Epithelial cell of esophagus (primary cell): Measurements from ENCODE around the gene ASF1A.
A peak's percentile ranks its signal among the peaks of the same experiment; 100 is the strongest.

Experiments used
- DNase-seq: peaks from one replicate; pipeline ENCODE4 v3.0.0; 2010; ENCODE audit warnings: low read depth
- H3K4me3 ChIP-seq: 2 replicates; pipeline ENCODE4 v1.5.1; 2011; ENCODE audit warnings: mild to moderate bottlenecking, low read length, control low read depth
- TF ChIP-seq, protein P1 (sequence below): IDR thresholded peaks from 2 replicates; pipeline ENCODE4 v1.5.1; 2011; ENCODE audit warnings: low read depth, mild to moderate bottlenecking, low read length, control low read depth, inconsistent platforms; ENCODE audit not compliant: insufficient read depth; ENCODE audit errors: missing control alignments

ASF1A gene

DNA sequence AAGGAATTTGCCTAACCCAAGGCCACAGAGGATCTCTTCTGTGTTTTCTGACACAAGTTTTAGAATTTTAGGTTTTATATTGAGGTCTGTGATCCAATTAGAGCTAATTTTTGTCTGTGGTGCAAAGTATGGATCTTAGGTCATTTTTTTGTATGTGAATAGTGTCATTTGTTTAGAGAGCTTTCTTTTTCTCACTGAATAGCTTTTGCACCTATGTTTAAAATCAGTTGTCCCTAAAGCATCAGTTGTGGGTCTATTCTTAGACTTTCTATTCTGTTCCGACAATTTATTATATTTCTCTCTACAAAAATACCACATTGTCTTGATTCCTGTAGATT lies 41.3 kb downstream of the ASF1A start:
- peak overlapping the region; percentile 79 for H3K4me3 ChIP-seq
- no peak for DNase-seq
- TF ChIP-seq, protein P1, sequence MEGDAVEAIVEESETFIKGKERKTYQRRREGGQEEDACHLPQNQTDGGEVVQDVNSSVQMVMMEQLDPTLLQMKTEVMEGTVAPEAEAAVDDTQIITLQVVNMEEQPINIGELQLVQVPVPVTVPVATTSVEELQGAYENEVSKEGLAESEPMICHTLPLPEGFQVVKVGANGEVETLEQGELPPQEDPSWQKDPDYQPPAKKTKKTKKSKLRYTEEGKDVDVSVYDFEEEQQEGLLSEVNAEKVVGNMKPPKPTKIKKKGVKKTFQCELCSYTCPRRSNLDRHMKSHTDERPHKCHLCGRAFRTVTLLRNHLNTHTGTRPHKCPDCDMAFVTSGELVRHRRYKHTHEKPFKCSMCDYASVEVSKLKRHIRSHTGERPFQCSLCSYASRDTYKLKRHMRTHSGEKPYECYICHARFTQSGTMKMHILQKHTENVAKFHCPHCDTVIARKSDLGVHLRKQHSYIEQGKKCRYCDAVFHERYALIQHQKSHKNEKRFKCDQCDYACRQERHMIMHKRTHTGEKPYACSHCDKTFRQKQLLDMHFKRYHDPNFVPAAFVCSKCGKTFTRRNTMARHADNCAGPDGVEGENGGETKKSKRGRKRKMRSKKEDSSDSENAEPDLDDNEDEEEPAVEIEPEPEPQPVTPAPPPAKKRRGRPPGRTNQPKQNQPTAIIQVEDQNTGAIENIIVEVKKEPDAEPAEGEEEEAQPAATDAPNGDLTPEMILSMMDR = no peak

DNA sequence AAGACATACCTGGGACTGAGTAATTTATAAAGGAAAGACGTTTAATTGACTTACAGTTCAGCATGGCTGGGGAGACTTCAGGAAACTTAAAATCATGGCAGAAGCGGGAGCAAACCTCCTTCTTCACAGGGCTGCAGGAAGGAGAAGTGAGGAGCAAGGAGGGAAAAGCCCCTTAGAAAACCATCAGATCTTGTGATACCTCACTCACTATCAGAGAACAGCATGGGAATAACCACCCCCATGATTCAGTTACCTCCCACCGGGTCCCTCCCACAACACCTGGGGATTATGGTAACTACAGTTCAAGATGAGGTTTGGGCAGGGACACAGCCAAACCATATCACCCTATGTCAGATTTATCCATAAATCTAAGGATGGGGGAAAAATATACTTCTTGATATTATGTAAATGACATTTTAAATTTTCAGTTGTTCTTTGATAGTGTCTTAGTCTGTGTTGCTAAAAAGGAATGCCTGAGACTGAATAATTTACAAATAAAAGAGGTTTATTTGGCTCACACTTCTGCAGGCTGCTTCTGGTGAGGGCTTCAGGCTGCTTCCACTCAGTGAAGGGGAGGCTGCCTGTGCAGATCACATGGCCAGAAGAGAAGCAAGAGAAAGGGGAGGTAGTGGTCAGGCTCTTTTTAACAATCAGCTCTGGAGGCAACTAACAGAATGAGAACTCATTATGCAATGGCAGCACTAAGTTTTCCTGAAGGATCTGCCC lies 42.2 kb downstream of the ASF1A start:
- TF ChIP-seq, protein P1 = no peak
- no peak for DNase-seq
- H3K4me3 ChIP-seq = no peak overlapping the region

DNA sequence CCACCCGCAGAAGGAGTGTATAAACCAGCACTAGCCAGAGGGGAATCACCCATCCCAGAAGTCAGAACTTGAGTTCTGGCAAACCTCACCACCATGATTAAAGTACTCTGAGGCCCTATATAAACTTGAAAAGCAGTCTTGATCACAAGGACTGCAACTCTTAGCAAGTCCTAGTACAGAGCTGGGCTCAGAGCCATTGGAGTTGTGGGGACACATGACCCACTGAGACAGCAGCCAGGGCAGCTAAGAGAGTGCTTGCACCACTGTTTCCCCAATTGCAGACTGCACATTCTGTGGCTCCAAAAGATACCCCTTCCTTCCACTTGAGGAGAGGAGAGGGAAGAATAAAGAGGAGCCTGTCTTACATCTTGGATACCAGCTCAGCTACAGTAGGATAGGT lies 45.7 kb downstream of the ASF1A start:
- DNase-seq = no peak
- no peak overlapping the region for H3K4me3 ChIP-seq
- TF ChIP-seq, protein P1 = no peak

DNA sequence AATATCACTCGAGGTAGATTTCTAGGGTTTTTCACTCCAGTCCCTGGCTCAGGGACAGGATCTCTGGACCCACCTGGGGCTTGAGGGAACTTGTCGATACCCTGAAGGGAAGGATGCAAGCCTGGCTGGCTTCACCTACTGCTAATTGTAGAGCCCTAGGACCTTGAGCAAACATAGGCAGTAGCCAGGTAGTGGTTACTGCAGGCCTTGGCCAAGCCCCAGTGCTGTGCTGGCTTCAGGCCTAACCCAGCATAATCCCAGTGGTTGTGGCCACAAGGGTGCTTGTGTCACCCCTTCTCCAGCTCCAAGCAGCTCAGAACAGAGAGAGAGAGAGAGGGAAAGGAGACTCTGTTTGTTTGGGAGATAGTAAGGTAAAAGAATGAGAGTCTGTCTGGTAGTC lies 46.8 kb downstream of the ASF1A start:
- no peak overlapping the region for H3K4me3 ChIP-seq
- no peak for DNase-seq
- TF ChIP-seq, protein P1 = no peak

DNA sequence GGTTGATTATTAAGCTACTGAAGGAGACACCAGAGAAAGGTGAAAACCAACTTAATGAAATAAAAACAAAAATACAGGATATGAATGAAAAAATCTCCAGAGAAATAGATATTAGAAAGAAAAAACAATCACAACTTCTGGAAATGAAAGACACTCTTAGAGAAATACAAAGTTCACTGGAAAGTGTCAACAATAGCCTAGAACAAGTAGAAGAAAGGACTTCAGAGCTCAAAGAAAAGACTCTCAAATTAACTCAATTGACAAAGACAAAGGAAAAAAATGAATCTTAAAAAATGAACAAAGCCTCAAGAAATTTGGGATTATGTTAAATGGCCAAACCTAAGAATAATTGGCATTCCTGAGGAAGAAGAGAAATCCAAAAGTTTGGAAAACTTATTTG lies 51.3 kb downstream of the ASF1A start:
- DNase-seq = no peak
- TF ChIP-seq, protein P1 = no peak
- no peak overlapping the region for H3K4me3 ChIP-seq

DNA sequence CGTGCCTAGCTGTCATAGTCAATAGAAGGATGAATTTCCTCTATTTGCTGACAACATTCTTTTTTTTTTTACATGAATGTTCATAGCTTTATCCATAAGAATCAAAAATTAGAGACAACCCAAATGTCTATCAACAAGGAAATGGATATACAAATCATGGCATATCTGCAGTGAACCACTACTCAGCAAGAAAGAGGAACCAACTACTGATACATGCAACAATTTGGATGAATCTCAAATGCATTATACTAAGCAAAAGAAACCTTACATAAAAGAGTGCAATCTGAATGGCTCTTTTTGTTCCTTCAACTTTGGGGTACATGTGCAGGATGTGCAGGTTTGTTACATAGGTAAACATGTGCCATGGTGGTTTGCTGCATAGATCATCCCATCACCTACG lies 58.7 kb downstream of the ASF1A start:
- no peak overlapping the region for H3K4me3 ChIP-seq
- no peak for DNase-seq
- TF ChIP-seq, protein P1 = no peak

DNA sequence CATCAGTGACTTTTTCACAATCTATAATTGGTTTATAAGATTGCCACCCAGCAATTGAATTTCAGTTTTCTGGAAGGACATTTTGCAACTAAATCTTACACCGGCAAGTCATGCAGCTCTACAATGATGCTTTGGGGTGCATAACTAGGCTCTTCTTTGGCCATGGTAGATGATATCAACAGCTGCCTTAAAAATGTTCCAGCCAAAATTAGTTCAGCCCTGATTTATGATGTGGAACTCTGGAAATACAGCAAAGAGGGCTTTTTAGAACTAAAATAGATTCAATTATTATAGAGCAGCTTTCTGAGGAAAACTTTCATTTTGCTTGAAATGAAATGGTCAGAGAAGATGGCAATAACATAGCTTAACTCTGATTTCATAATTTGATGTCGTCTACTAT lies 59.4 kb downstream of the ASF1A start:
- TF ChIP-seq, protein P1 = no peak
- DNase-seq = no peak
- H3K4me3 ChIP-seq = no peak overlapping the region
